Right atrium auricular region (tissue), 2 donors: ENCODE data around the gene MTA1. TPM values are rescaled to one million over a fixed set of nuclear protein-coding genes. Genes with fewer than 3 reads are reported as not detected.

Experiments
- DNase-seq: peaks from one replicate; pipeline ENCODE4 v3.0.0-alpha.2; 2019; ENCODE audit warnings: low spot score
- H3K27ac ChIP-seq, 2 donors: fragments of 200-600 bp; sonication (generic); 1 replicate in 1 of 2; 2 replicates in 1 of 2; pipeline ENCODE4 v1.5.1; 2016 to 2019
- H3K27me3 ChIP-seq, 2 donors: fragments of 200-600 bp; sonication (generic); one replicate each; pipeline versions ENCODE4 v1.5.1 to v1.6.0; 2017 to 2019
- H3K36me3 ChIP-seq: fragments of 200-600 bp; sonication (generic); one replicate; pipeline ENCODE4 v1.5.1; 2016
- H3K4me1 ChIP-seq, 2 donors: fragments of 200-600 bp; sonication (generic); one replicate each; pipeline versions ENCODE4 v1.5.1 to v1.6.0; 2017 to 2019
- H3K4me3 ChIP-seq, 2 donors: fragments of 200-600 bp; sonication (generic); 1 replicate in 1 of 2; 2 replicates in 1 of 2; pipeline ENCODE4 v1.5.1; 2017 to 2019; ENCODE audit warnings: mild to moderate bottlenecking in 1 of 2, moderate library complexity in 1 of 2
- H3K9me3 ChIP-seq, 2 donors: fragments of 200-600 bp; sonication (generic); one replicate each; pipeline ENCODE4 v1.5.1; 2019
- CTCF ChIP-seq, 2 donors: fragments of 200-600 bp; sonication (generic); IDR thresholded peaks; one replicate each; pipeline ENCODE4 v1.5.1; 2019; ENCODE audit warnings: antibody characterized with exemption in 2 of 2
- total RNA-seq, 2 donors: library from RNA; depleted of rRNA; stranded (reverse); fragments of >200 nt; gene quantifications; one replicate each; pipeline ENCODE4 v1.1.0, GENCODE V29; 2016

Gene MTA1
- total RNA-seq, 2 donors from 2014 or later = 51.9 to 61.7 TPM

GRCh38 chr14:105471297-105471821 lies 51.7 kb downstream of the MTA1 start:
- Histone ChIP-seq H3K4me1 (peaks cover 0 to 78% of the 10 kb centered on the region in 2 donors), H3K4me3 (no peak overlapping the region), H3K27me3 (no peaks in the 10 kb centered on the region), H3K27ac (peak overlapping the region; percentile 89 to 93), H3K9me3 (no peaks in the 10 kb centered on the region), H3K36me3 (peaks cover 9% of the 10 kb centered on the region)
- TF ChIP-seq CTCF (IDR thresholded peaks at IDR 0.05) = peak in 1 of 2 donors; percentile 61
- DNase-seq = no peak

- Histone ChIP-seq H3K36me3 (peaks cover 6% of the 10 kb centered on the region), H3K27ac (peak overlapping the region; percentile 89 to 93), H3K4me3 (no peak overlapping the region), H3K9me3 (no peaks in the 10 kb centered on the region), H3K27me3 (no peaks in the 10 kb centered on the region), H3K4me1 (peaks cover 0 to 80% of the 10 kb centered on the region in 2 donors)
- TF ChIP-seq CTCF (IDR thresholded peaks at IDR 0.05) = no peak
- no peak for DNase-seq
Measured at GRCh38 chr14:105471823-105472485, 52.3 kb downstream of the MTA1 start.

GRCh38 chr14:105472486-105472991 lies 52.9 kb downstream of the MTA1 start:
- TF ChIP-seq CTCF (IDR thresholded peaks at IDR 0.05) = peak in 1 of 2 donors; percentile 19
- DNase-seq = no peak
- Histone ChIP-seq H3K27me3 (no peaks in the 10 kb centered on the region), H3K9me3 (no peaks in the 10 kb centered on the region), H3K4me3 (peak overlapping the region in 1 of 2 donors; percentile 64), H3K36me3 (peaks cover 4% of the 10 kb centered on the region), H3K27ac (peak overlapping the region; percentile 89 to 93), H3K4me1 (peaks cover 0 to 79% of the 10 kb centered on the region in 2 donors)

GRCh38 chr14:105473033-105473676 lies 53.5 kb downstream of the MTA1 start:
- Histone ChIP-seq H3K4me3 (peak overlapping the region; percentile 50 to 64), H3K36me3 (peaks cover 5% of the 10 kb centered on the region), H3K27me3 (no peaks in the 10 kb centered on the region), H3K9me3 (no peaks in the 10 kb centered on the region), H3K4me1 (peaks cover 0 to 77% of the 10 kb centered on the region in 2 donors), H3K27ac (peak overlapping the region; percentile 89 to 93)
- no peak for DNase-seq
- no peak for TF ChIP-seq CTCF (IDR thresholded peaks at IDR 0.05)

- Histone ChIP-seq H3K36me3 (peaks cover 13% of the 10 kb centered on the region), H3K27ac (peak overlapping the region; percentile 89 to 93), H3K9me3 (no peaks in the 10 kb centered on the region), H3K4me3 (peak overlapping the region; percentile 50 to 64), H3K4me1 (peaks cover 0 to 77% of the 10 kb centered on the region in 2 donors), H3K27me3 (no peaks in the 10 kb centered on the region)
- peak; percentile 97 for DNase-seq
- TF ChIP-seq CTCF (IDR thresholded peaks at IDR 0.05) = no peak
Measured at GRCh38 chr14:105473677-105474482, 54.3 kb downstream of the MTA1 start.
